Muscle layer of duodenum (tissue), 2 donors: ENCODE data around the gene CLEC2A.

ENCODE experiments used
- H3K27ac ChIP-seq: one replicate; pipeline ENCODE4 v1.7.0; 2013; ENCODE audit warnings: mild to moderate bottlenecking, low read length
- H3K27me3 ChIP-seq: one replicate; pipeline ENCODE4 v1.7.0; 2013; ENCODE audit warnings: low read depth, mild to moderate bottlenecking, control low read depth, low read length
- H3K36me3 ChIP-seq, 2 donors: one replicate each; pipeline ENCODE4 v1.7.0; 2013; ENCODE audit warnings: low read length in 2 of 2, control low read depth in 1 of 2, mild to moderate bottlenecking in 1 of 2; ENCODE audit not compliant: insufficient read depth in 2 of 2, control insufficient read depth in 1 of 2
- H3K4me1 ChIP-seq, 2 donors: one replicate each; pipeline ENCODE4 v1.7.0; 2013; ENCODE audit warnings: low read length in 2 of 2, mild to moderate bottlenecking in 2 of 2, control low read depth in 1 of 2, moderate library complexity in 1 of 2; ENCODE audit not compliant: insufficient read depth in 2 of 2, control insufficient read depth in 1 of 2
- H3K4me3 ChIP-seq, 2 donors: one replicate each; pipeline ENCODE4 v1.7.0; 2013; ENCODE audit warnings: low read length in 2 of 2, low read depth in 1 of 2, mild to moderate bottlenecking in 1 of 2
- H3K9me3 ChIP-seq, 2 donors: one replicate each; pipeline ENCODE4 v1.7.0; 2013; ENCODE audit warnings: low read length in 2 of 2, control low read depth in 1 of 2, mild to moderate bottlenecking in 1 of 2; ENCODE audit not compliant: control insufficient read depth in 1 of 2
- donor health status: healthy.

The CLEC2A gene

DNA sequence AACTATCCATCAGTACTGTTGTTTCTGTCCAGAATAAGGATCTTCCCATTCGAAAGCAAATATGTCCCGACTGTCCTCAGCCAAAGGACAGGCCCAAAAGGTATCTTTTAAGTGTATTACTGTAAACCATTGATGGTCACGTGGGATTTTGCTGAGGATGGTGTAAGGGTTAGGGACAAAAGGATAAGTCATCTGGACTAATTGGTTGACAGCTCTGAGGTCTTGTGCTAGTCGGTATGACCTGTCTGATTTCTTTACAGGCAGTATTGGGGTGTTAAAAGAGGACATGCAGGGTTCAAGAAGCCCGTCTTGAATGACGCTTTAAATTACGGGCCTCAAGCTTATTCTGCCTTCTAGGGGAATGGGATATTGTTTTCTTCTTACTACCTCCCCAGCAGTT is 24.4 kb downstream of the CLEC2A start:
- Histone ChIP-seq H3K9me3 (peaks cover 15 to 20% of the 10 kb centered on the region in 2 donors), H3K36me3 (no peaks in the 10 kb centered on the region), H3K27ac (no peak overlapping the region), H3K27me3 (no peaks in the 10 kb centered on the region), H3K4me3 (no peak overlapping the region), H3K4me1 (no peaks in the 10 kb centered on the region)

DNA sequence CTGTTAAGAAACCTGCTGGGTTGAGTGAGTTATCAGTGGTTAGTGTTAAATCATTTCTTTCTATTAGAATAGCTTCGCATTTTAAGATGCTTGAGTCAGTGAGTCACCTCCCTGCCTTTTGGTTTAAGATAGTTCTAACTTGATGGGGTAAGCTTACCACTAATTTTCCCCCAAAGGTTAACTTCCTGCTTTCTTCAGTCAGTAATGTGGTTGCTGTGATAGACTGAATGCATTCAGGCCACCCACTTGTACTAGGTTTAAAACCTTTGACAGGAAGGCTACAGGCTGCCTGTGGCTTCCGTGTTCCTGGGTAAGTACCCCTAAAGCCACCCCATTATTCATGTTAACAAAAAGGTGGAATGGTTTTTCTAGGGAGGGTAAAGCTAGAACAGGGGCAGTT is 25.3 kb downstream of the CLEC2A start:
- Histone ChIP-seq H3K4me1 (no peaks in the 10 kb centered on the region), H3K36me3 (no peaks in the 10 kb centered on the region), H3K27me3 (no peaks in the 10 kb centered on the region), H3K4me3 (no peak overlapping the region), H3K9me3 (peaks cover 15 to 24% of the 10 kb centered on the region in 2 donors), H3K27ac (no peak overlapping the region)

DNA sequence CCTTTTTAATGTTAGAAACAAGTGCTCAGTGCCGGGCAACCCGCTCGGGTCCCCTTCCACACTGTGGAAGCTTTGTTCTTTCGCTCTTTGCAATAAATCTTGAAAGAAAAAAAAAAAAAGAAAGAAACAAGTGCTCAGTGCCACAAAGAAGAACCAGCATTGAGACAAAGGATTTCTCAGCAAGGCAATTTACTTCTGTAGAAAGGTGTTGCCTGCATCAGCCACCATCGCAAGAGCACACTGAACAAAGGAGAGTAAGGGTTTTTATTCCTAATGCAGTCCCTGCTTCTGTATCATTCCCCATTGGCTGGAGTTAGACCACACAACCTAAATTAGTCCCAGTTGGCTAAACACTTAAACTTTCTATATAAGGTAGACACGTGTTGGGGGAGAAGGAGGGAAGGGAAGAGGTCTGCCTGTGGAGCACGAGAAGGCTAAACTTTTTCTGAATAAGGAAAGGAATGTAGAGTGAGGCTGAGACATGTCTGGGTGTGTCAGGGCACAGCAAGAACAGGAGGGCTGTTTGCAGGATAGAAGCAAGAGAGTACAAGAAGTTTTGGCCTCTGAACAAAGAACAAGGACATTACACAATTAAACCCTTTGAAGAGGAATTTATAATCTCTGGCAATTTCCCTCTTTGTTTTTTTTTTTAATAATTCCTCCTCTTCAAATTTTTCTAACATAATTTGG is 29.5 kb downstream of the CLEC2A start:
- H3K36me3 ChIP-seq: no peaks in the 10 kb centered on the region
- no peaks in the 10 kb centered on the region for H3K4me1 ChIP-seq
- no peak overlapping the region for H3K4me3 ChIP-seq
- H3K27me3 ChIP-seq: no peaks in the 10 kb centered on the region
- H3K27ac ChIP-seq: no peak overlapping the region
- H3K9me3 ChIP-seq: peaks cover 0 to 8% of the 10 kb centered on the region in 2 donors

DNA sequence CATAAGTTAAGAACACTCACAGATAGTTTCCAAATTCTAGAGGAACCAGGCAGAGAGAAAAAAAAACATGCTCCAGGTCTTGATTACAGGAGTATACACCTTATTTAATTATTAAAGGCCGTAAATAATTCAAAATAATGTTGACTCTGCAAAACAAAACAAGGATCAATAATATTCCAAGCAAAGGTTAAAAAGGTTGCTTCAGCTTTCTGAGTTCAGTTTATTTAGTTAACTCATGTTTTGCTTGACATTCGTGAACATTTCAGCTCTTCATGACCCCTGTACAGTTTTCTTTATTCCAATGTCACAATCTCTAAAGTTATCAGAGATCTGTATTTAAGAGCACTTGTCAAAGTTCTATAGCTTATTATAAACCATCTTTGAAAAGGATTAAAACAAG is 31.2 kb downstream of the CLEC2A start:
- H3K27ac ChIP-seq: no peak overlapping the region
- peaks cover 0 to 8% of the 10 kb centered on the region in 2 donors for H3K9me3 ChIP-seq
- no peaks in the 10 kb centered on the region for H3K4me1 ChIP-seq
- no peaks in the 10 kb centered on the region for H3K36me3 ChIP-seq
- H3K27me3 ChIP-seq: no peaks in the 10 kb centered on the region
- no peak overlapping the region for H3K4me3 ChIP-seq

DNA sequence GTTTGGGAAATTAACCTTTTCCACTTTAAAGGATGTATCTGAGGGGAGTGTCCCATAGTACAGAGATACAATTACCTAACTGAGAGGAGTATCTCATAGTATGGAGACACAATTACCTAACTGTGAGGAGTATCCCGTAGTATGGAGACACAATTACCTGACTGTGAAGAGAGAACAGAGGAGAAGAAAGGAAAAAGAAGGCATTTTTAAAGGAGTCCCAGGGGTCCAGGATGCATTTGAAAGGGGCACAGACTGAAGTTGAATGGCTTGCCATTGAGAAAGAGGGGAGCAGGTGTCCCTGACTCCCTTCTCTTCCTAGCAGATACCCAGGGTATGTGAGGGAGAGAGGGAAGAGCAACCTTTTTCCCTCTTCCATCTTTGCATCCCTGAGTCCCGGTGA is 33.0 kb downstream of the CLEC2A start:
- Histone ChIP-seq H3K9me3 (peaks cover 0 to 8% of the 10 kb centered on the region in 2 donors), H3K4me1 (no peaks in the 10 kb centered on the region), H3K27me3 (no peaks in the 10 kb centered on the region), H3K27ac (no peak overlapping the region), H3K36me3 (no peaks in the 10 kb centered on the region), H3K4me3 (no peak overlapping the region)

DNA sequence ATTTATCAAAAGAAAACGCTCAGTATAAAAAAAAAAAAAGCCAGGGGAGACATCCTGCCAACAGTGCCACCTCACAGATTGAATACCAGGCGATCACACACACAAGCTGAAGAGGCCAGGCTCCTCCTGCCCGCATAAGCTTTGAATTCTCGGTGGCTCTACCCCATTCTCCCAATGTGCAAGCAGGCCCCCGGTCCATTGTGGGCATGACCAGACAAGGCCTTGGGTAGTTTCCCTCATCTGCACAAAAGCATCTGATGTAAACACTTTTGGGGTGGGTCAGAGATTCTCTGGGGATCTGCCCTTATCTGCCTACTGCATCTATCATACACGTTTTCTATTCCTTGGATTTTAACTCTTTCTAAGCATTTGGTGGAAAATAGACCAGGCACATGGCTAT is 34.6 kb downstream of the CLEC2A start:
- no peaks in the 10 kb centered on the region for H3K4me1 ChIP-seq
- no peak overlapping the region for H3K4me3 ChIP-seq
- H3K36me3 ChIP-seq: no peaks in the 10 kb centered on the region
- no peak overlapping the region for H3K27ac ChIP-seq
- peaks cover 0 to 1% of the 10 kb centered on the region in 2 donors for H3K9me3 ChIP-seq
- H3K27me3 ChIP-seq: no peaks in the 10 kb centered on the region

DNA sequence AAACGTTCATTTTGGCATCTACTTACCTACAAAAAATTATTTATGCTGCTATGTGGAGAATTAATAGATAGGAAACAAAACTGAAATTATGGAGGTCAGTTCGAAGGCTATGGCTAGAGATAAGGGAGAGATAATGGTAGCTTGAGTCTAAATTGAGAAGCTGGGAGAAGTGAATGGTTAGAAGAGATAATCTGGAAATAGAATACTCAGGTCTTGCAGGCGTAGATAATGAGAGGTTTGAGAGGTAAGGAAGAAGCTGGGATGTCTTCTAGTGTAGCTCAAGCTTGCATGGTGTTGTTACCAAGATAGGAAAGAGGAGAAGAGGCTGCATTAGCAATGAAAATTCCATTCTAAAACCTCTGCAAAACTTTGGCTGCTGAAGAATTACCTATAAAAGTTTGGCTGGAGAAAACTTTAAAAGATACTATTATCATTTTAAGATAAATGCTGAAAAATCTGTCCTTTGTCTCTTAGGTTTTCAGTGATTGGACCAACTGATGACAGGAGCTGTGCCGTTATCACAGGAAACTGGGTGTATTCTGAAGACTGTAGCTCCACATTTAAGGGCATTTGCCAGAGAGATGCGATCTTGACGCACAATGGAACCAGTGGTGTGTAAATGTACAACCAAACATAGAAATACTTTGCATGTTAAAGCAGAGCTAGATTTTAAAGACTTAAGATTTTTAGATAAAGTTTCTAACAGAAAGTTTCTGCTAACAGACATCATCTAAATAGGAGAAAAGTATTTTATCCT is 36.8 kb downstream of the CLEC2A start:
- H3K4me1 ChIP-seq: no peaks in the 10 kb centered on the region
- no peaks in the 10 kb centered on the region for H3K27me3 ChIP-seq
- no peak overlapping the region for H3K4me3 ChIP-seq
- no peaks in the 10 kb centered on the region for H3K9me3 ChIP-seq
- H3K36me3 ChIP-seq: no peaks in the 10 kb centered on the region
- no peak overlapping the region for H3K27ac ChIP-seq

DNA sequence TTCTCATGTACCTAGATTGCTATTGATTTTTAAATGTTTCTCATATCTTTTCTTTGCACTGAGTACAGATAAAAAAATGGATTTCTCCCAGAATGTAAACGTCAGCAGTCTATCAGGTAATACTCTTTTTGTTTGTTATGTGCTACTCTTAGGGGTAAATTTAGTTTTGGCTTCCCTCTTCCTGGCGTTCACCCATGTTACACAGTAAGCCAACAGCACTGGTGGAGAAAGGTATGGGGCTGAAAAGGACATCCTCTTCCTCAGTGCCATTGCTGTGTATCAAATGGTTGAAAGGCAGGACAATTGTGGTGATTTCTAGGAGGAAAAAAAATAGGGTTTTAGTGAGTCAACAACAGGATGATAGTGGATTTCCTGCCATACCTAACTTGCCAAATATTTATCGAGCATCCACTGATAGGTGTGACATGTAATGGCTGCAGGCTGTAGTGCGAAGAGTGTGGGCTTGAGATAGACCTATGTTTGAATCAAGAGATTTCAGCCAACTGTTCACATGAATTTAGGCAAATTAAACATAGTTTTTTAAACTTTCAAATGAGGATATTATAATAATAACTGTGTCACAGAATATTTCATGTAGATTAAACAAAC is 43.4 kb downstream of the CLEC2A start:
- H3K27me3 ChIP-seq: no peaks in the 10 kb centered on the region
- H3K4me1 ChIP-seq: no peaks in the 10 kb centered on the region
- no peak overlapping the region for H3K27ac ChIP-seq
- no peak overlapping the region for H3K4me3 ChIP-seq
- H3K36me3 ChIP-seq: no peaks in the 10 kb centered on the region
- H3K9me3 ChIP-seq: no peaks in the 10 kb centered on the region

DNA sequence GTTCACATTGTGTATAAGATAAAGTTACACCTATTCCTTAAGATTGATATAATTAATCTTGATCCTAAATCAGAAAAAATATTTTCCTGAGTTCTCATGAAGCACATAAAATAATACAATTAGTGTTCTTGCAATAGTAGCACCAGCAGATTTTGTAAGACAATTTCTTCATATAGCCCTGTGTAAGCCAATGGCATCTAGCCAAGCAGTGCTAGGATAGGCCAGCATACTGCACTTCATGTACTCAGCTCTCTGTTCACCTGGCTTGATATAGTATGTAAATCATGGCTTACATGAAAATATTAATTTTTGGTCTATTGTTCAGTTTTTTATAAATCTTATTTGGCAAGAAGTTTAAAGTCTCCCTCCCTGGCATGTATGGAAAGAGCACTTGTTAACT is 49.0 kb downstream of the CLEC2A start:
- Histone ChIP-seq H3K27ac (no peak overlapping the region), H3K4me3 (no peak overlapping the region), H3K36me3 (no peaks in the 10 kb centered on the region), H3K27me3 (no peaks in the 10 kb centered on the region), H3K9me3 (no peaks in the 10 kb centered on the region), H3K4me1 (no peaks in the 10 kb centered on the region)

DNA sequence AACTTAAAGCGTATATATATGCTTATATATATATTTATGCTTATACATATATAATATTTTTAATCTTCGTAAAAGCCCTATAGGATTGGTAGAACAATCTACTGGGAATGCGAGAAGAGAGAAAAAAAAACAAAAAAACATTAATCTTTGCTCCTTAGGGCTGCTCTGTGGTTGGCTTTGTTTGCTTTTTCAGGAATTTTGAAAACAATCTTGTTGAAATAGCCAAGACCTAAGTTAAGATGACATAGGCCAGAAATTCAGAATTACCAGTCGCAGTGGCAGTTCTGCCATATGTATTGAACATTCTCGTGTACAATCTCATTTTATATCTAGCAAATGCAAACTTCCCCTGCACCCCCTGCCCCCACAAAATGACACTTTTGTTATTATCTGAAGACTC is 50.2 kb downstream of the CLEC2A start:
- no peak overlapping the region for H3K4me3 ChIP-seq
- no peaks in the 10 kb centered on the region for H3K27me3 ChIP-seq
- H3K36me3 ChIP-seq: no peaks in the 10 kb centered on the region
- no peak overlapping the region for H3K27ac ChIP-seq
- no peaks in the 10 kb centered on the region for H3K9me3 ChIP-seq
- no peaks in the 10 kb centered on the region for H3K4me1 ChIP-seq

DNA sequence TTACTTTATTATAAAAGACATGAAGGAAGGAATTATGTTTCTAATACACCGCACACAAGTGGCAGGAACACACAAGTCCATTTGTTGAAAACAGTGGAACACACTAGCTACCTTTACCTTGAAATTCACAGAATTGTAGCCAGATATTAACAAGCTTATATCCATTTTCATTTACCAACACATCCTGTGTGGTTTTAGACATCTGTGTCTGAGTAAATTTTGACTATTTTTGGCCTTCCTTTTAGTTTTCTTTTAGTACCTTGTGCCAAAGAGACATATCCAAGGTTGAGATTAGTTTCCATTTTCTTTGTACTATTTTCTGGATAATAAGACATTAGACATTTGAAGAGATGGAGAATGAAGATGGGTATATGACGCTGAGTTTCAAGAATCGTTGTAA is 50.9 kb downstream of the CLEC2A start, which contains the start of gene KLRF2:
TSS of gene KLRF2 (plus strand) at position 244 of the 400 bp plus-strand sequence. CDS start at position 351, 107 bp downstream.
- no peaks in the 10 kb centered on the region for H3K4me1 ChIP-seq

More for the DNA sequence above, 50.9 kb downstream of the CLEC2A start, which contains the start of gene KLRF2:
- Histone ChIP-seq H3K36me3 (no peaks in the 10 kb centered on the region), H3K27me3 (no peaks in the 10 kb centered on the region), H3K4me3 (no peak within 1 kb of the TSS), H3K27ac (no peak within 1 kb of the TSS), H3K9me3 (no peaks in the 10 kb centered on the region)
